Activated T-cell treated with anti-CD3 and anti-CD28 coated beads for 4 hours (primary cell): ENCODE data around the gene CAPN10.
A peak's percentile ranks its signal among the peaks of the same experiment; 100 is the strongest.
"Not testable (repeated sequence)": the region's sequence is repeated elsewhere in the genome, so short reads cannot be mapped to it uniquely, and the experiment has no call there.

ENCODE experiments used
- DNase-seq: peaks from one replicate; pipeline ENCODE4 v3.0.0-alpha.2; 2020

Gene CAPN10

DNA sequence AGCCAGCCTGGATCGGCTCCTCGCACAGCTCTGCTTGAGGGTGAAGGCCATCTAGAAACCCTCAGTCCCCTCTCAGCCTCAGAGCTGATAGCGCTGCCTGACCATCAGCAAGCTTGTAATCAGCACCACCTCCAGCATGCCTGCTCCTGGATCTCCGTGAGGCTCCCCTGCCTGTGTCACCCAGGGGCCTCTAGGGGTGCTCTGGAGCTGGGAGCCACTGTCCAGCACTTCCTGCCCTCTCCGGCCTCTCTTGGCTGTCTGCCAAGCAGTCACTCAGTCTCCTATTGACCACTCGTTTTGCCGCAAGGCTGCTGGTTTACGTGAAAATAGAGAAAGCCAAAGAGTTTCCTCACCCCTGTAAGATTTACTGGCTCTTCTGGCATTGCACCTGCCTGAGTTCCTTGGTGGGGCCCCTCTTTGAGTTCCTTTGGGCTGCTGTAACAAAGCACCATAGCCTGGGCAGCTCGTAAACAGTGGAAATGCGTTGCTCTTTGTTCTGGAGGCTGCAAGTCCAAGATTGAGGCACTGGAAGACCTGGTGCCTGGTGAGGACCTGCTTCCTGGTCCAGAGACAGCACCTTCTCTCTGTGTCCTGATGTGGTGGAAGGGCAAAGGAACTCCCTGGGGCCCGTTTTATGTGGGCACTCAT is 17.9 kb downstream of the CAPN10 start:
- no peak for DNase-seq

DNA sequence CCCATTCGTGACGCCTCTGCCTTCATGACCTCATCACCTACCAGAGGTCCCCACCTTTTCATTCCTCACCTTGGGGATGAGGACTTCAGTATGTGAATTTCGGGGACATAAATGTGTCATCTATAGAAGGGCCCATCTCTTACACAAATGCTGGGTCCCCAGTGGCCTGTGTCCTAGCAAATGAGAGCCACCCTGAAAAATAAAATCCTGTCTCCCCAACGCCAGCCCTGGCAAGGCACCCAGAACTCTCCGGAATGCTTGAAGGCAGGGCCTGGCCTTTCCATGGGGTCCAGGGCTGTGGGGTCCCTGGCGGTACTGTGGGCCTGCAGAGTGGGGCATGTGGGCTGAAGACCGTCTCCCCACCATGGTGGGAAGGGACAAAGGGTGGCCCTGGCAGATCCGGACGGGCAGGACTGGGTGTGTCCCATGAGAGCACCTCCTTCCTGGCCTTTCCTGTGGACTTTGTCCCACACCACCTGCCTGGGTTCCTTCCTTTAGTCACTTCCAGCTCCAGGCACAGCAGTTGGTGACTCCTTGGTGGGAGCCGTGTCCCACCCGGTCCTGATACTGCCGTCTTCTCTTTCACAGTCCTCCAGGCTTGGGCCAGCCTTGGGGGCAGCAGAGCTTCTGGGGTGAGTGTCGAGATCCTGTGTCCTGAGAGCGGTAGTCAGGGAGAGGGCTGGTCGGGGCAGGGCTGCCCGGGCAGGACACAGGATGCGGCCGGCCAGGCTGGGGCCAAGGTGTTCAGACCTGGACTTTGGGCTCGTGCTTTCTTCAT is 18.6 kb downstream of the CAPN10 start:
- no peak for DNase-seq

DNA sequence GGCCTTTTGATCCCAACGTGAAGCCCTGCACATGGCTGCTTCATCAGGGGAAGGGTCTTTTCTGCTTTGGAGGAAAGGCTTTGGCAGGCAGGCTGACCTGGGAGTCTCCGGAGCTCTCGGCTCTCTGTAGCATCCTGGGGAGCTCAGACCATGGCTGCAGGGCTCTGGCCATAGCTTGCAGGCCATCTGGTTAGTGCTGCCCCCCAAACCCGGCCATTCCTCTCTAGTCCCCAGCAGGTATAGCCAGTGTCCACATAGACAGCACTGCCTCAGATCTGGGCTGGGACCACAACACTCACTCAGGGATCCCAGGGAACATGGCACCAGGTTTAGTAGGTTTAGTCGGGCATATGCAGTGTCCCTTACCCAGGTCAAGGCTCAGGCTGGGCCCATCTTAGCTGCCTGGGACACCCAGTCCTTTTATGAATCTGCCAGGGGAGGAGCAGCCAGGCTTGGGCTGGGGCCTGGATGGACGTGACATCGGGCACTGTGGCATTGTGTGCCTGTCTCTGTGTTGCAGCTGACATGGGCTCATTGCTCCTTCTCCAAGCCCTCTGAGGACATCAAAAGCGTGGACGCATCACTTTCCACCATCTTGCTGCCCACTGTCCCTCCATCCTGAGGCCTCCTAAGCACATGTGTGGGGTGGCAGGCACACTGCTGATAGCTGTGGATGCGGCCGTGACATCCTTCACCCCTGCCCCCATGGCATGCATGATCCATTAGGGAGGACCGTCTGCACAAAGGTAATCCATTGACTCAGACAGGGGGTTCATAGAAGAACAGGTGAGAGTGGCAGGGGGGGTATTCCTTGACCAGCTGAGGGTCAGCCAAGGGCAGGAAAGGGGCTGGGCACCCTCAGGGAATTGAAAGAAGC is 19.6 kb downstream of the CAPN10 start:
- DNase-seq = no peak

DNA sequence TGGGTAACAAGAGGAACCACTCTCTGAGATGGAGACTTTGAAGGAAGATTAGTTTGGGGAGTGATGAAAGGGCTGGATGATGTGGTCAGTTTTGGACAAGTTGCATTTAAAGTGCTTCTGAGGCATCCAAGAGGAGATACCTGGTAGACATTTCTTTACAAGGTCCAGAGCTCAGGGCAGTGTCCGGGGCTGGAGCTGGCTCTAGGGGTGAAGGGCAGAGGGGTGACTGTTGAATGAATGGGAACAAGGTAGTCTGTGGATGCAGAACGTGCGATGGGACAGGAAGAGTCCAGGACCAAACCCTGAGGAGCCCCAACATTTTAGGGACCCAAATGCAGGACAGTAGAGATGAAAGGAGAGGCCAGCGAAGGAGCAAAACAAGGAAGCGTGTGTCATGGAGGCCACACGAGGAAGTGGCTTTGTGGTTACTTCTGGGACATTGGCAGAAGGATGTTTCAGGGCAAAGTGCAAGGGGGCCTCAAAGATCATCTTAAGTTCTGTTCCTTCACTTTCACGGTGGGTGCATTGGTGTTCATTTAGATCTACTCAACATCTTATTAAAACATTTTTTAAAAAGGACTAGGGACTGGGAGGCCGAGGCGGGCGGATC is 25.2 kb downstream of the CAPN10 start:
- no peak for DNase-seq

DNA sequence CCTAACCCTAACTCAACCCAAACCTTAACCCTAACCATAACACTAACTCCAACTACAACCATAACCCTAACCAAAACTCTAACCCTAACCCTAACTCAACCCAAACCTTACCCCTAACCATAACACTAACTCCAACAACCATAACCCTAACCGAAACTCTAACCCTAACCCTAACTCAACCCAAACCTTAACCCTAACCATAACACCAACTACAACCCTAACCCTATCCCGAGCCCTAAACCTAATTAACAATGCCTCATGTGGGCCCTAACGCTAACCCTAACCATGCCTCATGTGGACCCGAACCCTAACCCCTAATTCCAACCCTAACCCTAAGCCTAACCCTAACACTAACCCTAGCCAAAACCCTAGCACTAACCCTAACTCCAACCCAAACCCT is 27.2 kb downstream of the CAPN10 start:
- no peak for DNase-seq

DNA sequence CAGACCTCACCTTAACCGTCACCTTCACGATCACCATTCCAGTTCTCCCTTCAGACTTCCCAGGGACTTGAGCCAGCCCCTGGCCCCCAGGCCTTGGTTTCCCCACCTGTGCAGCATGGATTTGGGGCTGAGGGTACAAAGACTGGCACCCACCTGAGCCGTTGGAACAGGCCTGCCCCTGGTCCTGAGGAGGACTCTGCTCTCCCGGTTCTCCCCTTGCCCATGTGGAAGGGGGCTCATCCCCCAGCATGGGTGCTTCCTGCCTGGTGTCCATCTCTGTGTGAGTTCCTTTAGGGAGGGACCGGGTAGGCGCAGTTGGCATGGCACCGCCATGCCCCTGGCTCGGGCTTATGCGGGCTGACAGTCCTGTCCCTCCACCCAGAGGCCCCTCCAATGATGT is 27.9 kb downstream of the CAPN10 start:
- no peak for DNase-seq

DNA sequence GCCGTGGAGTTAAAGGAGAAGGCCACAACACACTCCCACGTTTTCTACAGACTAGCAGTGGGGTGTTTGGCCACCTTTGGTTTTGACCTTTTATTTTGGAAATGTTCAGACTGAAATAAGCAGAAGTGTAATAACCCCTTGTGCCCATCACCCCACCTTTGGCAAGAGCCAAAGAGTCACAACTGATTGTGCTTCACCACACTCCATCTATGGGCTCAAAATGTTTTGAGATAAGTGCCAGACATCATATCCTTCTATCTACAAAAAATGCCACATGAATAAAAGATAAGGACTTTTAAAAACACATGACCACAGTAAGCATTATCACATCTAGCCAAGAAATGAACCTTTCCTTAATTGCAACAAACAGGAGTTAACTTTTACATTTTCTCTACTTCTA is 28.9 kb downstream of the CAPN10 start:
- no peak for DNase-seq

DNA sequence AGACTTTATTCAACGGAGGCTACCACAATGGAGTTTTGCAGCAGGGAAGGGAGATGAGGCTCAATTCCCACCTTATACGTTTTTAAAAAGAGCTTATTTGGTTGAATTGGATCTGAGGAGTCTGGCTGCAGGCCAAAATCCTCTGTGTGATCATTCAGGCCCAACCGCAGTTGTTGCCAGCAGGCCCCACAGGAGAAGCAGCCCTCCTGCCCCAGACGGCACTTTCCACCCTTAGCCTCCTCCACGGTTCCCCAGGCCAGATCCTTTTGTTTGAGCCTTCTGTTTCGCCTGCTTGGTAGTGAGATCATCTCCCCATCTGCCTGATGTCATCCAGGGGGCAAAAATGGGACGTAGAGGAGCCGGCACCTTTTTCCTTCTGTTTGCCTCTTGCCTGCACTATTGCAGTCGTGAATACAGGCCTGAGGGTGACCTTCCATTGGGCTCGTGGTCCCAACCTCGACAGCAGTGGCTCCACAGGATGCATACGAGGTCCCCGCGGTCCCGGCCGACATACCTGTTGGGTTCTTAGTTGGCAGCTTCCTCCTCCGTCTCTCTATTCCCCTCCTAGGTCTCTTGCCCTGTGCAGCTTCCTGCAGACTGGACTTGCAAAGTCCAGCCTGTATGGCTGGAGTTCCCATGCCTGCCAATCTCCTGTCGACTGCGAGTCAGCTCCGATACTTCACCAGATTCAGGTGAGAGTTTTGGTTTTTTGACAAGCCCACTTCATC is 29.4 kb downstream of the CAPN10 start:
- no peak for DNase-seq

DNA sequence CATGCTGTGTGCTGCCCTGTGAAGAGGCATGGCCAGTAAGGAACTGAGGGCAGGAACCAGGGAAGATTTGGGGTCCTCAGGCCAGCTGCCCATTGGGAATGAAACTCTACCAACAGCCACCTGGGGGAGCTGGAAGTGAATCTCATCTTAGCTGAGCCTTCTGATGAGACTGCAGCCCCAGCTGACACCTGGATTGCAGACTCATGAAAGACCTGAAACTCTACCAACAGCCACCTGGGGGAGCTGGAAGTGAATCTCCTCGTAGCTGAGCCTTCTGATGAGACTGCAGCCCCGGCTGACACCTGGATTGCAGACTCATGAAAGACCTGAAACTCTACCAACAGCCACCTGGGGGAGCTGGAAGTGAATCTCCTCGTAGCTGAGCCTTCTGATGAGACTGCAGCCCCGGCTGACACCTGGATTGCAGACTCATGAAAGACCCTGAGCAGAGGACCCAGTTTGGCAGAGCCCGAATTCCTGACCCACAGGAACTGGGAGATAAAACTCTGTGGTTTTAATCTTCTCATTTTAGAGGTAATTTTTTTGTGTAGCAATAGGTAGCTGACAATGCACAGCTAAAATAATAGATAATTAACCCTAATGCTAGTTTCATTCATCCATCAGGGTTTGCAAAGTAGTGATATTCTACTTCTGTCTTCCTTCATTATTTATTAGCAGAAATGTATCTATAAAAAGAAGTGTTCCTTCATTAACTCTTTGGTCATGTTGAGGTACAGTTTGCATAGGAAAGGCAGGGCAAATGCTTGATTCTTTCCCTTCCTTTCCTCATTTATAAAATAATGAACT is 30.5 kb downstream of the CAPN10 start:
- not testable (repeated sequence) for DNase-seq

DNA sequence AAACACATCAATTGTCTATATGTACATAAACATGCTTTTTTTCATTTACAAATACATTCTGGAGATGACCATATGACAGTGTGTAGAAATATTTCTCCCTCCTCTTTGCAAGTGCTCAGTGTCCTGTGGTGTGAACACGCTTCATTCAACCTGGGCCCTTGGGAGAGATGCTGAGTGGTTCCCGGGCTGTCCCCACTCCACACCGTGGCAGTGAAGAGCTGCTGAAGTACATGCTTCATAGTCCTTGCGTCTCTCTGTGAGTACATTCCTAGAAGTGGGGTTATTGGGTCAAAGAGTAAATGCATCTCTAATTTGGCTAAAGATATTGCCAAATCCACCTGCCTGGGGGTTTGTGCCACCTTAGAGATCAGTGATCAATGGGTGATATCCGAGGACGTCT is 32.2 kb downstream of the CAPN10 start:
- DNase-seq = no peak

DNA sequence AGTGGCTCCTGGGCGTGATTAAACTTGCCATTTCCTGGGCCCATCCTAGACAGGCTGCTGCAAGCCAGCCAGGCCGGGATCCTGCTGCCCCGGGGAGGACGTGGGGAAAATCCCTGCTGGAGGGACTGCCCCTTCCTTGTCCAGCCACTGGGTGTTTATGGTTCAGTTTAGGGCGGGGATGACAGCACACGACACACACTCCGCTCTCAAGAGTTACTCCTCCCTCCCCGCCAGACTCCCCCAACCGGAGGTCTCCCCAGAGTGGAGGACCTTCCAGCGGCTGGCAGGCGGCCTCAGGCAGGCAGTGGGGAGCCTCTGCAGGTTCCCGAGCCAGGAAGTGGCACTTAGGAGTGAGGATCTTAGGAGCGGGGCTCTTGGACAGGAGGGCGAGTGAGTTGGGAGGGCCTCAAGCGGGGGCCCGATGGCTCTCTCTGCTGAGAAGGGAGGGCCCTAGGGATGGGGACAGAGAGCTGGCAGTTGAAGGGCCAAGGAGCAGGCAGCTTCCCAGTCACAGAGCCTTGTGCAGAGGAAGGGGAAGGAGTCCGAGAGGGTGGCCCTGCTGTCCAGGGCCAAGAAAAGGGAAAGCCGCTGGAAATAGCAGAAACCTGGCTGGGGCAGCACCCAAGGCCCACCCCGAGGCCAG is 33.1 kb downstream of the CAPN10 start:
- DNase-seq = no peak

DNA sequence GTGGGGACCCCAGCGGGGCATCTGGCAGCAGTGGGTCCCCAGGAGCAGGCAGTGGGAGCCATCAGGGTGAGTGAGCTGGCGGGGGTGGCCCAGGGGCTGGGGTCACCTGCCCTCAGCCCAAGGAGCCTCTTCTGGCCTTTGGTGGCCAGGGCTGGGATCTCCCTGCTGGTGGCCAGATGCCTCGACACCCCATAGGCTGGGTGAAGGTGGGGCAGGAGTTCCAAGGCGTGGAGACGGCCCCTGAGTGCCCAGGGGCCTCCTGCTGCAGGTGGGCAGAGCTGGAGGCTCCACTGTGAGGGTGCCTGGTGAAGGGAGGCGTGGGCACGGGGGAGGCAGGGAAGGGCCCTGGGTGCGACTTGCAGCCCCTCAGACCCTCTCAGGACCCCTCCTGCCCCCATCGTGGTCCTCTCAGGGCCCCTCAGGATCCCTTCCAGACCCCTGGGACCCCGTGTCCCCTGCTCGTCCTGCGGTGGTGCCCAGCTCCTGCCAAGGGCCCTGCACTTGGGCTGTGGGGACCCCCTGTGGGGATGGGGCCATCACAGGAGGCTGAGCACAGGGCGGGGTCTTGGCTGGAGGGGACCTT is 33.7 kb downstream of the CAPN10 start:
- DNase-seq = no peak

DNA sequence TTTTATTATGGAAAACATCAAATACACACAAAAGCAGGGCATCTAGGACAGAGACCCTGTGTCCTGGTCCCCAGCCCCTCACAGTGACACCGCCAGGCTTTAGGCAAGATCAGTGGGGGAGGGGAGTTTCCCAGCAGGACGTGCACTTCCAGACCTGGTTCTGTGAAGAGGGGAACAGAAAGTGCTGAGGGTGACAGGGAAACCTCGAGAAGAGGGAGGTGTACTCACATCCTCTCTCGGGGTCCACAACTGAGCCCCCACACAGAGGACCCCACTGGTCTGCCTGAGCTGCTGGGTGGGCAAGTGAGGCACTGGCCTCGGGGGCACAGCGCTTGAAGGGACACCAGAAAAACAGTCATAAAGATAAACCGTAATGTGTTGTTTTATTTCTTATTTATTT is 34.3 kb downstream of the CAPN10 start:
- DNase-seq = no peak

DNA sequence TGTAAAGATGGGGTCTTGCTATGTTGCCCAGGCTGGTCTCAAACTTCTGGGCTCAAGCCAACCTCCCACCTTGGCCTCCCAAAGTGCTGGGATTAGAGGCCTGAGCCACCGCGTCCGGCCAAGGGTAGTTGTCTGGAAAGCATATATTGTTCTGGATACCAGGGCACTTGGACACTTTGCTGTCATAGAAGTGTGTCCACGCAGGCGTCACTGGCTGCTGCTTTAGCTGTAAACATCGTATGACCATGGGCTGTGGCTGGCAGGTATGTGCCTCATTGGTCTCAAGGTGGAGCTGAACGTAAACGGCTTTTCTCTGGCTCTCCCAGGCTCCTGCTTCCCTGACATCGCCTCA is 35.5 kb downstream of the CAPN10 start:
- no peak for DNase-seq

DNA sequence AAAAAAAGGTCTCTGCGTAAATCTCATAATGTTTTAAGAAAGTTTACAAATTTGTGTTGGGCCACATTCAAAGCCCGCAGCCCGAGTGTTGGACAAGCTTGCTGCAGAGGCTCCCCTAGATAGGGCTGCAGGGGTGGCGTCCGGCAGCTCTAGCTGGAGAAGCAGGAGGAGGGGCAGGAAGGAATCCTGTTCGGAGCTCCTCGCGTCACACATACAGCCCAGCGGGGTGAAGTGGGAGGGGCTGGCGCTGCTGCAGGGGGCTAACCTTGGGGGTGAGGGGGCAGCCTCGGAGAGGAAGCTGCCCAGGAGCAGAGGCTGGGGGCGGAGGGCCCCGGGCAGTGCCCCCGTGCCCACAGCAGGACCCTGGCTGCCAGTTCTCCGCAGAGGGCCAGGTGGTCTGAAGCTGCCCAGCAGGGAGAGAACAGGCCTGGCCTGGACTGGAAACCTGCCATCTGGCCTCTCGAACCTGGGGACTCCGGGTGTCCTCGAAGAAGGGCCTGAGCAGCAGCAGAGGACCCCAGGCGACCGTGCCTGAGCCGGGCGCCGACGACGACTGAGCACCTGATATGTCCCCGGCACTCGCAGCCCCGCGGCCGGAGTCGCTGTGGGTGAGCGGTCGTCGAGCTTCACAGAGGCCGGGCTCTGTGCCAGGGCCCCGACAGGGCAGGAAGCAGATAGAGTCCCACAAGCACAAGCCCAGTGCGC is 36.1 kb downstream of the CAPN10 start:
- DNase-seq = peak; percentile 23

DNA sequence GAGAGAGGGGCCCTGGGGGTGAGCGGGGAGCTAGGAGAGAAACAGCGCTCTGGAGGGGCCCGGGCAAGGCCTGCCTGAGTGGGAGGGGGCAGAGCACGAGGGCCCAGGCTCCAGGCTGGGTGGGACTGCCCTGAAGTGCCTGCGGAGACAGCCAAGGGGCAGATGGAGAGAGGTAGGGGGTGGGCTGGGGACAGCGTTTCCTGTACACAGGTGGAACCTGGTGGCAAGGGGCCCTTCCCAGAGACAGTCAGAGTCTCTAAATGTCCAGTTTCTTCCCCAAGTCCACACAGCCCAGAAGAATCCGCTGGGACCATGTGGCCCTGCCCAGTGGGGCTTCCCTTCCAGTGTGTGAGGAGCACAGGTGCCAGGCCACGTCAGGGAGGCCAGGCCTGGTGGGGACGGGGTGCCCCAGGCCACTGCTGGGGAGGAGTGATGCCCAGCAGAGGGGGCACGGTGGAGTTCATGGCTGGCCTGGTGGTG is 37.0 kb downstream of the CAPN10 start:
- DNase-seq = no peak

DNA sequence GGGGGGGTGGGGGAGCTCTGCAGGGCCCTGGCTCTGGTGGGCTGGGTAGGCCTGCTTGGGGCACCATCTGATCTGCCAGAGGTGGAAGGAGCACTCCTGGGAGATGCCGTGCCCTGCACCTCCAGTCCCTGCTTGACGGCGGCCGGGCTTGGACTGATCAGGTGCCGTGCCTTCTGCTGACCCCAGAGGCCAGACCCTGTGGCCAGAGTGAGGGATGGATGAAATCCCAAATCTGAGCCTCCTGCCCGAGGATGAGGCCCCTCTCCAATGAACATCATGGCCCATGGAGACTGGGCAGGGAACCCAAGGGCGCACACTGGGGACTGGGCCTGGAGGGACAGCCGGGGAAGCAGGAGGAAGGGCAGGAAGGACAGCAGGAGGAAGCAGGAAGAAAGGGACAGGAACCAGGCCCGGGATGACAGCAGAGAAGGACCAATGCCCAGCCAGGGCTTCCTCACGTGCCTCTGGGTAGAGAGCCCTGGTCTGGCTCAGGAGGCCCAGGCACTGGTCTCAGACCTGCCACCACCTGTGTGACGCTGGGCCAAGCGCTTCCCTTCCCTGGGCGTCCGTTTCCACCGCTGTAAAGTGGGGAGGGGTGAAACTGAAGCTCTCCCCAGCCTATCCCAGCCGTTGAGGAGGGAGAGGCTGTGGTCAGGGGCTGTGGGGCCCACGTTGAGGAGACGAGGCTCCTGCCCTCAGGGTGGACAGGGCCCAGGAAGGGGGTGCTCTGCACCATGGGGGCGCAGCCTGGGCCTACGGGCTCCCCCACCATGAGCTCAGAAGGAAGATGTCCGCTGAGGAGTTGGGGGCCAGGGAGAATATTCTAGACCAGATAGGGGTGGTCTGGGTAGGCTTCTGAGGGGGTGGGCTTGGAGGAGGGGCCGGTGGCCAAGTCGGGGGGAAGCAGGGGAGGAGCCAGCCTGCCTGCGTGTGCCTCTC is 37.7 kb downstream of the CAPN10 start:
- DNase-seq = no peak

DNA sequence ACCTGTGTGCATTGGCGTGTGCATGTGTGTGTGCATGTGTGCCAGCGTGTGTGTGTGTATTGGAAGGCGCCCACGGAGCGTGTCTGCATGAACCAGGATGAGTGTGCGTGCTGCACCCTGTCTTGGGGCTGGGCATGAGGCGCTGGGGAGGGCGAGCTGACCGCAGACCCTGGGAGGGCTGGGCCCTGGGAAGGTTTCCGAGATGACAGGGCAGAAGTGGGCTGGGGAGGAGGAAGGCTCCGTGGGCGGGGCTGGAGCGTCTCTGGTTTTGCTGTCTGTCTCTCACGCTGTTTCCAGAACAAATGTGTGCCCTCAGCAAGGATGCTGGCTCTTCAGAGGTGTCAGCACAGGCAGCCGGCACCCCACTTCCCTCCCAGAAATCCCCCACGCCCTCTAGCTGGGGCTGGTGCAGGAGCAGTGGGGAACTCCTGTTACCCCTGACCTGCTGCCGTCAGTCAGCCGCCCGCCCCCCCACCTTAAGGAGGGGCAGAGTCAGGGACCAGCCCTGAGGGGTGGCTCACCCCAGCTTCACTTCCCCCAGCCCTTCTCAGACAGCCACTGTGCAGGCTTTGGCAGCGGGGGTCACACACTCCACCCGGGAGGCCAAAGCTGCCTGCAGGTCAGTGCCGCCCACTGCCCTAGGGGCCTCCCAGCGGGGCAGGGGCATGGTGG is 38.6 kb downstream of the CAPN10 start, which contains the start of gene GPR35:
TSS of gene GPR35 (plus strand) at position 531 of the 672 bp plus-strand sequence. CDS start 4,473 bp downstream, outside the sequence.
- peak; percentile 52 for DNase-seq
